Activated CD4-positive, alpha-beta T cell treated with anti-CD3 and anti-CD28 coated beads, Interleukin-2, amount 10 ng/mL, durations not matched to agents 24 days and 14 days (primary cell): Measurements from ENCODE around the gene SPON1. TPM values are rescaled to one million over a fixed set of nuclear protein-coding genes. Genes with fewer than 3 reads are reported as not detected.

ENCODE experiments used
- DNase-seq: peaks from one replicate; pipeline ENCODE4 v3.0.0; 2022
- H3K27ac Mint-ChIP-seq: one replicate; pipeline ENCODE4 v1.8.0; 2022; ENCODE audit warnings: mild to moderate bottlenecking, mixed read lengths
- H3K27me3 Mint-ChIP-seq: one replicate; pipeline ENCODE4 v1.8.0; 2022; ENCODE audit warnings: mixed read lengths
- H3K36me3 Mint-ChIP-seq: one replicate; pipeline ENCODE4 v1.8.0; 2022; ENCODE audit warnings: low read depth, mild to moderate bottlenecking, mixed read lengths
- H3K4me1 Mint-ChIP-seq: one replicate; pipeline ENCODE4 v1.8.0; 2021; ENCODE audit warnings: mixed read lengths
- H3K4me3 Mint-ChIP-seq: one replicate; pipeline ENCODE4 v1.8.0; 2022; ENCODE audit warnings: mild to moderate bottlenecking, moderate library complexity, mixed read lengths
- H3K9me3 Mint-ChIP-seq: one replicate; pipeline ENCODE4 v1.8.0; 2021; ENCODE audit warnings: mixed read lengths
- intact Hi-C: fragments of 100-400 bp; cut with micrococcal nuclease; formaldehyde crosslinking; loops from one replicate; pipeline ENCODE4 v1.15.1; 2023
- total RNA-seq: library from RNA; stranded (reverse); gene quantifications from 2 replicates; pipeline ENCODE4 v1.2.3, GENCODE V29; 2022

SPON1 gene
- total RNA-seq, 1 donor from 2014 or later, result 0.42 TPM

DNA sequence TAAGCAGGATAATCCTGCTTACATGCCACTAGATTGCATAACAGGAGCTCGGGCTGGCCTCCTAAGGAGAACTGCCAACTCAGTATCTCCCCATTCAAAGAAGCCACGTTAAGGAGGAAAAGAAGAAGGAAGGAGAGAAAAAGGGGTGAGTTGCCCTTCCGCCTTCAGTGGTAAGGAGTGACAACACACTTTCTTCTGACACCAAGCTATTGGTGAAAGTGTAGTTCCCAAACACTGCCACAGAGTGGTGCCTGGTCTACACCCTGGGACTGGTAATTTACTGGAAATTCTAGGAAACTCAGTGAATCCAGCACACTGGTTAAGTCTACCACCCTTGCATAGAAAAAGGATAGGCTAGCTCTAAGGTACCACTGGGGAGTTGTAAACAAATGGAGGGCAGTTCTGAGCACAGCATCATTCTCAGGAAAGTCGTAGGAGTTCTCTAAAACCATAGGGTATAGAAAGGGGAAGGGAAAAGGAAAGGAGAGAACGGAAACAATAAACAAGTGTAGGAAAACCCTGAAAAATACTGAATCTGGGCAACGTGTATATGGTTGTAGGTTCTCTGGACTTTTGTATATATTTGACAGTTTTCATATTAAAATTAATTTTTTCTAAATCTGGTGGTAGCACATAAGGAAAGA is 338.3 kb downstream of the SPON1 start:
- H3K4me1 Mint-ChIP-seq, result peaks cover 16% of the 10 kb centered on the region
- H3K27me3 Mint-ChIP-seq, result no peaks in the 10 kb centered on the region
- H3K27ac Mint-ChIP-seq, result no peak overlapping the region
- H3K9me3 Mint-ChIP-seq, result no peaks in the 10 kb centered on the region
- intact Hi-C loops, result loop anchor here (1.0 to 2.0 kb wide), 3 partner anchors 56 to 155 kb away; no protein-coding TSS in a partner anchor
- peak; percentile 82 for DNase-seq
- H3K36me3 Mint-ChIP-seq, result peaks cover 2% of the 10 kb centered on the region
- H3K4me3 Mint-ChIP-seq, result no peak overlapping the region

DNA sequence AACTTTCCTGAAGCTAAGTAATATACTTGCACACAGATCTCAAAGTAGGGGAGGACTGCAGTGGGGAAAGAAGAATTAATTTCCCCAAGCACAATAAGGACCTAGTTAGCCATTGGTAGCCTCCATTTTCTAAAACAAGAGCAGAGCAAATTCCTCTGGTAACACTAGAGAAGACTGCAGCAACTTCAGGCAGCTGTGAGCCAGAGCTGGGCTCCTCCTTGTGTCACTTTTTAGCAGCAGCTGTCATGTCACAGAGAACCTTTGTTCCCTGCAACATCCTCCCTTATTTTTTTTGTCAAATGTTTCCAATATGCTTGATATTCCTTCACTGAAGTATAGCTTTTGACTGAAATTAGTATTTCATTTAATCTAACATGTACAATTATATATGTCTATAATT is 342.1 kb downstream of the SPON1 start:
- no peak for DNase-seq
- H3K4me1 Mint-ChIP-seq, result peaks cover 18% of the 10 kb centered on the region
- no peak overlapping the region for H3K4me3 Mint-ChIP-seq
- no peaks in the 10 kb centered on the region for H3K9me3 Mint-ChIP-seq
- no peaks in the 10 kb centered on the region for H3K36me3 Mint-ChIP-seq
- H3K27me3 Mint-ChIP-seq, result no peaks in the 10 kb centered on the region
- H3K27ac Mint-ChIP-seq, result no peak overlapping the region
- intact Hi-C loops, result no loop called here

DNA sequence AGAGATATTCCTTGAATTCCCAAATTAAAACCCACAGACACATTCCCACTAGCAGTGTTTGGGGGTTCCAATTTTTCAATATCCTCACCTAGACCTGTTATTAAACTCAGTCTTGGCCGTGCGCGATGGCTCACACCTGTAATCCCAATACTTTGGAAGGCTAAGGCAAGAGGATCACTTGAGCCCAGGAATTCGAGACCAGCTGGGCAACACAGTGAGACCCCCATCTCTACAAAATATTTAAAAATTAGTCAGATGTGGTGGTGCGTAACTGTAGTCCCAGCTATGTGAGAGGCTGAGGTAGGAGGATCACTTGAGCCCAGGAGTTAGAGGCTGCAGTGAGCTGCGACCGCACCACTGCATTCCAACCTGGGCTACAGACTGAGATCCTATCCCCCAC is 343.1 kb downstream of the SPON1 start:
- intact Hi-C loops, result no loop called here
- Mint-ChIP-seq H3K9me3 (no peaks in the 10 kb centered on the region), H3K36me3 (no peaks in the 10 kb centered on the region), H3K4me3 (no peak overlapping the region), H3K27ac (no peak overlapping the region), H3K27me3 (no peaks in the 10 kb centered on the region), H3K4me1 (peaks cover 18% of the 10 kb centered on the region)
- no peak for DNase-seq

DNA sequence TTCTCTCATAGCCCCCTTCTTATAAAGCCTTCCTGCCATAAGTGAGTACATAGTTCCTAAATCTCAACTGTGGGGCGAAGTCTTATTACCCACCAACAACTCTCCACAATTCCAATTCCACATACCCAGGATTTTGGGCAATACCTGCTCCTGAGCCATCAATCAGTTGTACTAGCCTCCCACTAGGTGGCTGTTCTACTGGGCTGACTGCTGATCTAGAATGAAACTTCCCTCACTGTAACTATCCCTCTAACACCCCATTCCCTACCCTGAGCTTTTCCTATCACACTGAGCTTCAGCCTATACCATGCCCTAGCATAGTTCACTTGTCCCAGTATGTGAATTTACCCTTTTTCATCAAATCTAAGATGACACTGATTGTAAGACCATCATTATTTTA is 344.0 kb downstream of the SPON1 start:
- Mint-ChIP-seq H3K4me3 (no peak overlapping the region), H3K27me3 (no peaks in the 10 kb centered on the region), H3K27ac (no peak overlapping the region), H3K4me1 (peaks cover 18% of the 10 kb centered on the region), H3K9me3 (no peaks in the 10 kb centered on the region), H3K36me3 (no peaks in the 10 kb centered on the region)
- peak; percentile 42 for DNase-seq
- intact Hi-C loops, result no loop called here

DNA sequence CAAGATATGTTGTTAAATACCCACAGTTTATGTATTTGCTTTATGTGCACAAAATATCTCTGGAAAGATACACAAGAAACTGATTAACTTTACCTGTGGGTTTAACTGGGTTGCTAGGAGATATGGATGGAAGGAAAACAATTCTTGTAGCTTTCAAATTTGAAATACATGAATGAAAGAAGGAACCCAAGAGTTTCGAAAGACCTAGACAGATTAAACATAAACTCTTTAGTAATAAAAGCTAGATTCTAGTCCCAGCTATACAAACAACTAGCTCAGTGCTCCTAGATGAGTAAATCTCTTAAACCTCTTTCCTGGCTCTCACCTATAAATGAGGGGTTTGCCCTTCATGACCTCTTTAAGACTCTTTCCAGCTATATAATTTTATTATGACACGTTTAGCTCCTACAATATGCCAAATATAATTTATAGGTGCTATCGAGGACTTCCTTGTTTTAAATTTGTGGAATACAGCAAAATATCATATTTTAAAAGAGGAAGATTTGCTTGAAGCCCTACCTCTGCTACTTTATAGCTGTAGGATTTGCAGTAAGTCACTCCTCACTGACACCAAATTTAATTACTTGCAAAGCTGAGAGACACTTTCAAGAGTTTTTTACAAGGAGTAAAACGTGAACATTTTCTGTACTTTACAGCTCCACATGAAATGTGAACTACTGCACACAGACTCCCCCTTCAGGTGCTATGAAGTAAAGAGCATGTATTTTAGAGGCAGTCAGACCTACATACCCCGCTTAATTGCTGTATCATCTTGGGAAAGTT is 345.8 kb downstream of the SPON1 start:
- intact Hi-C loops, result loop anchor here (2.0 kb wide), 2 partner anchors 16 to 106 kb away; no protein-coding TSS in a partner anchor
- no peak for DNase-seq
- H3K36me3 Mint-ChIP-seq, result peaks cover under 1% of the 10 kb centered on the region

DNA sequence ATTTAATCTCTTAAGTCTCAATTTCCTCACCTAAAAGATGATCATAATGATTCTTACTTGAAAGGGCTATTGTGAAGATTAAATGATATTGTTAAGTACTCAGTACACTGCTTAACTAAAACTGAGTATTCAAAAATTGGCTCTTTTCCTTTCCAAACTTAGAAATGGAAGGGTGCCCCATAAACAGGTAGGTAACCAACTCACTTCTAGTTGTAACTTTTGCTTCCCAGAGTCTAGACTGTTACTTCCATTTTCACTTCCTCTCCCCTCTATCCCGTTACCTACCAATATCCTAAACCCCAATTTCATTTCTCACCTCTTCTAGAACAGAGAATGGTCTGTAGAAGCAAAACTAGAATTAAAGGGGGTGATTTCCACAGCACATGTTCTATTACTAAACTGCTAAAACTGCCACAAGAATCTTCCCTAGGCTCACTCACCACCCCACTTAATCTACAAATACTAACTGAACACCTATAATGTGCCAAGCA is 346.4 kb downstream of the SPON1 start:
- peaks cover 23% of the 10 kb centered on the region for H3K4me1 Mint-ChIP-seq
- H3K27ac Mint-ChIP-seq, result no peak overlapping the region
- intact Hi-C loops, result loop anchor here (1.0 to 2.0 kb wide), 3 partner anchors 16 to 106 kb away; no protein-coding TSS in a partner anchor
- no peak for DNase-seq
- H3K4me3 Mint-ChIP-seq, result no peak overlapping the region
- no peaks in the 10 kb centered on the region for H3K27me3 Mint-ChIP-seq
- H3K9me3 Mint-ChIP-seq, result no peaks in the 10 kb centered on the region
- peaks cover 2% of the 10 kb centered on the region for H3K36me3 Mint-ChIP-seq

More for the DNA sequence above, 345.8 kb downstream of the SPON1 start:
- H3K27ac Mint-ChIP-seq, result no peak overlapping the region
- peaks cover 24% of the 10 kb centered on the region for H3K4me1 Mint-ChIP-seq
- no peaks in the 10 kb centered on the region for H3K27me3 Mint-ChIP-seq
- no peaks in the 10 kb centered on the region for H3K9me3 Mint-ChIP-seq
- no peak overlapping the region for H3K4me3 Mint-ChIP-seq

DNA sequence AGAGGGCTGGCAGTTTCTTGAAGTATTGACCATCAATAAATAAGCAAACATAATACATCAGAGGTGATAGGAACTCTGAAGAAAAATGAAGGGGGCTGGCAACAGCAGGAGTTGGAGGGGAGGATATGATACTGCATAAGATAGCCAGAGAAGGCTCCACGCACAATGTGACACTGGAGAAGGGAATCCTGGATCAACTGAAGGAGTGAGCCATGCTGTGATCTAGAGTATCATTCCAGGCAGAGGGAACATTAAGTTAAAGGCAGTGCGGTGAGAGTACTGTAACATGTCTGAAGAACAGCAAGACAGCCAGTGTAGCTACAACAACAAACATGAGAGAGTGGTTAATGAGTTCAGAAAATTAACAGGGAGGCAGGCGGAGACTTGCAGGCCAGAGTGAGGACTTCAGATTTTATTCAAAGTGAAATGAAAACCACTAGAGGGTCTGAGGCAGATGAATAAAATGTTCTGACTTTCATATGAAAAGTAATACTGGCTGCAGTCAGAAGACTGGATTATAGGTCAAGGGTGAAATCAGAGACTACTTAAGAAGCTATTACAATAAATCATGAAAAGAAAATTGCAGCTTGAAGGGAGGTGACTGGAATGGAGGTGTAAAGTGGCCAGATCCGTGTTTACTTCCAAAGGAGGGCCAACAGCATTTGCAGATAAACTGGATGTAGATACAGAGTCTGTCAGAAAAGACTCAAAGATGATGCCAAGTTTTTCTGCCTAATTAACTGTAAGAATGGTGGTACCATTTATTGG is 347.1 kb downstream of the SPON1 start:
- no peak for DNase-seq
- Mint-ChIP-seq H3K4me1 (peaks cover 27% of the 10 kb centered on the region), H3K4me3 (no peak overlapping the region), H3K27me3 (no peaks in the 10 kb centered on the region), H3K9me3 (no peaks in the 10 kb centered on the region), H3K27ac (no peak overlapping the region), H3K36me3 (peaks cover 2% of the 10 kb centered on the region)
- intact Hi-C loops, result loop anchor here (1.0 to 2.0 kb wide), 3 partner anchors 15 to 105 kb away; no protein-coding TSS in a partner anchor

DNA sequence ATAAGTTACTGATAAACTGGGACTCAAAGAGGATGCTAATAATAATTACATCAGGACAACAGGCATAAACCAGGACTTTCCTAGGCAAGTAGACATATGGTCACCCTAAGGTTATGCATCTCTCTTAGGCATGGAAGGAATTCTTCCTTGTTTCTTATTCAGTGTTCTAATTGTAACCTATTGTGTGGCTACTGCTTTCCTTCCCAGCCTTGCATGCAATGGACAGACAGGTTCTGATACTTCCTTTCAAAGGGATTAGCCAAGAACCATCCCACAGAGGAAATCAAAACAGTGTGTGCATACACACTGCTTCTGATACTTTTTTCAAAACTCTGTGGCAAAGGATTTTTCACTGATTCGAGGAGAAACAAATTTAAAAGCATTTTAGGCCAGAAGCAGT is 348.2 kb downstream of the SPON1 start:
- H3K9me3 Mint-ChIP-seq, result no peaks in the 10 kb centered on the region
- no peak for DNase-seq
- H3K27ac Mint-ChIP-seq, result no peak overlapping the region
- intact Hi-C loops, result no loop called here
- H3K4me3 Mint-ChIP-seq, result no peak overlapping the region
- H3K27me3 Mint-ChIP-seq, result no peaks in the 10 kb centered on the region
- H3K36me3 Mint-ChIP-seq, result peaks cover 5% of the 10 kb centered on the region
- peaks cover 34% of the 10 kb centered on the region for H3K4me1 Mint-ChIP-seq

DNA sequence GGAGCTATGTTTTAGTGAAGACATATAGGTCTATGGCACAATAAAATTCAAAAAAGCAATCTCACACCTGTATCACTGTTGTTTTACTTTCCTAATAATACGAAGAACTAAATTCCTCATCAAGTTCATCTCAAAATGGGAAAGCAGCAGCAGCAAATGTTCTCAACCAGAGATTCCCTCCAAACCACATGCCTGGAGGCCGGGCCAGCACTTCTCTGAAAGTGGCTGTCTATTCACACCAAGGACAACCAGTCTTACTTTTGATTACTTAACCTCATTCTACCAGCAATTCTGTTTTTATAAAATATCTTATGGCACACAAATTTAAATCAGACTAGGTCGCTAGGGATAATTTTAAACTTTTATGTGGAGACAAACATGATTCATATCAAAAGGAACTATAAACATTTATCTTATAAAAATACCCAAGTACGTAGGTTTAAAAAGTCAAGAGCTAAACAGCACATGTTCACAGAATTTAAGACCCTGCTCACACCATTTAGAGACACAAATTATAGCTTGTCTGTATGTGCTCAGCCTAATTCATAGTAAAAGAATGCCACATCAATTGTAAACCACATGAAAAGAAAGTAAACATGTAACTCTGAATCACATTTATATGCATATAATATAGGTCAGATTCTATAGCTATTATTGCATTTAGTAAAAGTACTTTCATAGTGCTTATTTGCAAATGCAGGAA is 350.4 kb downstream of the SPON1 start:
- Mint-ChIP-seq H3K9me3 (no peaks in the 10 kb centered on the region), H3K27ac (peak overlapping the region; percentile 60), H3K4me1 (peaks cover 35% of the 10 kb centered on the region), H3K4me3 (no peak overlapping the region), H3K36me3 (peaks cover 11% of the 10 kb centered on the region), H3K27me3 (no peaks in the 10 kb centered on the region)
- no peak for DNase-seq
- intact Hi-C loops, result loop anchor here (2.0 kb wide), 1 partner anchor 46 kb away; the partner anchor contains the start of gene RRAS2

DNA sequence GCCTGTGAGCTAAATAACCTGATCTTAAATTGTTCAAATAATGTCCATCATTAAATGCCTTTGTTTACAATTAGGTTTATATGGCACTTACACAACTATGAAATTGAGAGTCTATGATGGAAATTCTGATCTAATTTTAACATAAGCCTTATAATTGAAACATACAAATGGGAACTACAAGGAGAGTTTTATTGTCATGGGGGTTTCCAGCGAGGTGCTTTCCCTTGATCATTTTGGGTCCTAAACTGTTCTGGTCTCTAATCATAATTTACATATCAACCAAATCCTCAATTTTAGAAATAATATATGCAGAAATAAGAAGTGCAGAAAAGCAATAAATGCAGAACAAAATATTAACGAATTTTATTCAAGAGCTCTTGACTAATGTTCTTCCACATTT is 351.6 kb downstream of the SPON1 start:
- no peak for DNase-seq
- H3K27ac Mint-ChIP-seq, result no peak overlapping the region
- H3K36me3 Mint-ChIP-seq, result peaks cover 11% of the 10 kb centered on the region
- H3K9me3 Mint-ChIP-seq, result no peaks in the 10 kb centered on the region
- H3K27me3 Mint-ChIP-seq, result no peaks in the 10 kb centered on the region
- intact Hi-C loops, result no loop called here
- H3K4me1 Mint-ChIP-seq, result peaks cover 39% of the 10 kb centered on the region
- no peak overlapping the region for H3K4me3 Mint-ChIP-seq

DNA sequence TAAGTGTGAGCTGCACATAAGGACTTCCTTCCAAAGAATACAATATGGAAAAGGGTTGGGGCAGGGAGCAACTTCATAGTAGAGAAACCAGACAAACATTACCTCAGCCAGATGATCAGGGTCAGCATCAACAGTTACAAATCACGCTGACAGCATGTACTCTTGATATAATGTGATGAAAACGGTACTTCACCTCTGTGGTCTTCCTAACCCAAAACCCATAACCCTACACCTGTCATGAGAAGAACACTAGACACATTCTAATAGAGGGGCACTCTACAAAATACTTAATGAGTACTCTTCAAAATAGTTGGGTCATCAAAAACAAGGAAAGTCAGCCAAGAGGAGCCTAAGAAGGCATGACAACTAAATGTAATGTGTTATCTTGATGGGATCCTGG is 352.6 kb downstream of the SPON1 start:
- Mint-ChIP-seq H3K4me3 (no peak overlapping the region), H3K4me1 (peaks cover 47% of the 10 kb centered on the region)

More for the DNA sequence above, 352.6 kb downstream of the SPON1 start:
- intact Hi-C loops, result no loop called here
- Mint-ChIP-seq H3K27ac (no peak overlapping the region), H3K9me3 (no peaks in the 10 kb centered on the region), H3K27me3 (no peaks in the 10 kb centered on the region), H3K36me3 (peaks cover 11% of the 10 kb centered on the region)
- DNase-seq, result no peak
